ENCODE measurements around the gene CTSA. TPM values are rescaled to one million over a fixed set of nuclear protein-coding genes. Genes with fewer than 3 reads are reported as not detected.
"Not testable (repeated sequence)": the region's sequence is repeated elsewhere in the genome, so short reads cannot be mapped to it uniquely, and the experiment has no call there.

CTSA gene
- total RNA-seq, 4 donors from 2014 or later = 44.8 to 70.2 (median 48.3) TPM

GRCh38 chr20:45925821-45926506, 34.8 kb downstream of the CTSA start:
- Histone ChIP-seq H3K9me3 (no peaks in the 10 kb centered on the region), H3K4me3 (no peak overlapping the region), H3K27me3 (no peaks in the 10 kb centered on the region), H3K27ac (replicated peaks in 1 of 4) (peak overlapping the region in 1 of 4 donors; percentile 52), H3K36me3 (no peaks in the 10 kb centered on the region), H3K4me1 (peaks cover 21 to 29% (median 28%) of the 10 kb centered on the region in 4 donors)
- TF ChIP-seq EP300 (IDR thresholded peaks at IDR 0.05) = no peak
- no peak for TF ChIP-seq CTCF (IDR thresholded peaks at IDR 0.05)
- no peak for TF ChIP-seq POLR2A (IDR thresholded peaks at IDR 0.05; ENCODE audit: low read depth)
- TF ChIP-seq POLR2AphosphoS5 (IDR thresholded peaks at IDR 0.05) = no peak
- 62% methylated on average over 8 of the region's 9 CpGs for WGBS
- intact Hi-C loops (cut with DNase I) = no loop called here
- DNase-seq (ENCODE audit: extremely low spot score) = no peak

- Histone ChIP-seq H3K9me3 (no peaks in the 10 kb centered on the region), H3K27ac (replicated peaks in 1 of 4) (no peak overlapping the region), H3K4me3 (no peak overlapping the region), H3K4me1 (peaks cover 18 to 29% (median 27%) of the 10 kb centered on the region in 4 donors), H3K36me3 (no peaks in the 10 kb centered on the region), H3K27me3 (no peaks in the 10 kb centered on the region)
- intact Hi-C loops (cut with DNase I) = no loop called here
- WGBS = 80% methylated on average over 2 of the region's 2 CpGs
- TF ChIP-seq POLR2A (IDR thresholded peaks at IDR 0.05; ENCODE audit: low read depth) (no peak), CTCF (IDR thresholded peaks at IDR 0.05) (no peak), POLR2AphosphoS5 (IDR thresholded peaks at IDR 0.05) (no peak), EP300 (IDR thresholded peaks at IDR 0.05) (no peak)
- DNase-seq (ENCODE audit: extremely low spot score) = no peak
Measured at GRCh38 chr20:45926731-45927070, 35.6 kb downstream of the CTSA start.

- no peaks in the 10 kb centered on the region for H3K9me3 ChIP-seq
- intact Hi-C loops (cut with DNase I) = no loop called here
Measured at GRCh38 chr20:45927071-45927878, 36.1 kb downstream of the CTSA start.

GRCh38 chr20:45931680-45932079, 40.5 kb downstream of the CTSA start:
- not testable (repeated sequence) for H3K4me3 ChIP-seq; H3K27ac ChIP-seq (replicated peaks in 1 of 4); H3K27me3 ChIP-seq; DNase-seq (ENCODE audit: extremely low spot score); H3K9me3 ChIP-seq; H3K36me3 ChIP-seq
- peaks cover 17 to 27% (median 24%) of the 10 kb centered on the region in 4 donors for H3K4me1 ChIP-seq
- intact Hi-C loops (cut with DNase I) = loop anchor here (10.0 kb wide), 1 partner anchor 137 kb away; the partner anchor contains the start of genes DNTTIP1 and WFDC3
- WGBS = 93% methylated on average over 17 of the region's 17 CpGs

More at GRCh38 chr20:45927071-45927878, 36.1 kb downstream of the CTSA start:
- no peaks in the 10 kb centered on the region for H3K27me3 ChIP-seq
- no peak overlapping the region for H3K27ac ChIP-seq (replicated peaks in 1 of 4)
- H3K4me3 ChIP-seq = no peak overlapping the region
- no peak for TF ChIP-seq POLR2AphosphoS5 (IDR thresholded peaks at IDR 0.05)
- no peak for TF ChIP-seq POLR2A (IDR thresholded peaks at IDR 0.05; ENCODE audit: low read depth)
- no peak for TF ChIP-seq CTCF (IDR thresholded peaks at IDR 0.05)
- TF ChIP-seq EP300 (IDR thresholded peaks at IDR 0.05) = no peak
- peaks cover 18 to 24% (median 22%) of the 10 kb centered on the region in 4 donors for H3K4me1 ChIP-seq
- DNase-seq (ENCODE audit: extremely low spot score) = no peak
- no peaks in the 10 kb centered on the region for H3K36me3 ChIP-seq
- WGBS = 78% methylated on average over 14 of the region's 14 CpGs
